GM12891 (cell line): ENCODE measurements around the gene KLF18.

Experiments used
- POLR2A ChIP-seq: IDR thresholded peaks from 2 replicates; pipeline ENCODE4 v1.6.1; 2011; ENCODE audit warnings: low read depth, low read length, control low read depth
- POLR2AphosphoS5 ChIP-seq: IDR thresholded peaks from 2 replicates; pipeline ENCODE4 v1.6.1; 2011; ENCODE audit warnings: low read depth, low read length, control low read depth
- SPI1 ChIP-seq: IDR thresholded peaks from 2 replicates; pipeline ENCODE4 v1.6.1; 2011; ENCODE audit warnings: low read depth, low read length, control low read depth

DNA sequence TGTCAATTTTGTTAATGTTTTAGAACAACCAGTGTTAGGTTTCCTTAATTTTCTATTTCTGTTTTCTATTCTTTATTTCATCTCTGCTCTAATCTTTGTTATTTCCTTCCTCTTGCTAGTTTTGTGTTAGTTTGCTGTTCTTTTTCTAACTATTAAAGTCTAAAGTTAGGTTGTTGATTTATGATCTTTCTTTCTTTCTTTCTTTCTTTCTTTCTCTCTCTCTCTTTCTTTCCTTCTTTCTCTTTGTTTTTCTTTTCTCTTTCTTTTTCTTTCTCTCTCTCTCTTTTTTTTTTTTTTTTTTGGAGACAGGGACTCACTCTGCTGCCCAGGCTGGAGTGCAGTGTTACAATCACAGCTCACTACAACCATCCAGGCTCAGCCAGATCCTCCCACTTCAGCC lies 17.4 kb upstream of the KLF18 start:
- TF ChIP-seq SPI1, result no peak
- TF ChIP-seq POLR2A, result no peak
- TF ChIP-seq POLR2AphosphoS5, result no peak
